Uterus (tissue), 4 donors: ENCODE results near the gene MAPK7. TPM values are rescaled to one million over a fixed set of nuclear protein-coding genes. Genes with fewer than 3 reads are reported as not detected.

ENCODE experiments used
- DNase-seq, 2 donors: peaks; one replicate each; pipeline ENCODE4 v3.0.0-alpha.2; 2019 to 2020
- H3K27ac ChIP-seq, 2 donors: fragments of 200-600 bp; sonication (generic); 1 replicate in 1 of 2; 2 replicates in 1 of 2; pipeline ENCODE4 v1.5.1; 2016 to 2018
- H3K27me3 ChIP-seq, 2 donors: fragments of 200-600 bp; sonication (generic); one replicate each; pipeline ENCODE4 v1.5.1; 2018 to 2019; ENCODE audit warnings: control low read depth in 1 of 2
- H3K36me3 ChIP-seq, 2 donors: fragments of 200-600 bp; sonication (generic); one replicate each; pipeline ENCODE4 v1.5.1; 2019; ENCODE audit warnings: control low read depth in 1 of 2
- H3K4me1 ChIP-seq, 2 donors: fragments of 200-600 bp; sonication (generic); one replicate each; pipeline ENCODE4 v1.5.1; 2018 to 2019; ENCODE audit warnings: control low read depth in 1 of 2
- H3K4me3 ChIP-seq, 2 donors: fragments of 200-600 bp; sonication (generic); 1 replicate in 1 of 2; 2 replicates in 1 of 2; pipeline ENCODE4 v1.5.1; 2018 to 2019; ENCODE audit warnings: mild to moderate bottlenecking in 1 of 2
- H3K9me3 ChIP-seq, 2 donors: fragments of 200-600 bp; sonication (generic); one replicate each; pipeline ENCODE4 v1.5.1; 2019; ENCODE audit warnings: control low read depth in 1 of 2
- POLR2A ChIP-seq, 2 donors: fragments of 450-650 bp; IDR thresholded peaks; one replicate each; pipeline ENCODE4 v1.6.1; 2016; ENCODE audit warnings: antibody characterized with exemption in 2 of 2, mild to moderate bottlenecking in 1 of 2, moderate library complexity in 1 of 2
- intact Hi-C: fragments of 100-400 bp; cut with DNase I; formaldehyde crosslinking; loops from one replicate; pipeline ENCODE4 v1.15.1; 2023; ENCODE audit warnings: low total_unique reads
- total RNA-seq, 4 donors: library from RNA; depleted of rRNA in 3 of 4; stranded (reverse); fragments of >200 nt in 3 of 4; gene quantifications; one replicate each; pipeline versions ENCODE4 v1.1.0 to v1.2.4, GENCODE V29; 2014 to 2023
- TF ChIP-seq, protein P1 (sequence below), 4 experiments: fragments of 200-600 bp in 2 of 4; fragments of 450-650 bp in 2 of 4; sonication (generic) in 2 of 4; IDR thresholded peaks; one replicate each; pipeline ENCODE4 v1.5.1; 2016 to 2019; ENCODE audit warnings: antibody characterized with exemption in 4 of 4, mild to moderate bottlenecking in 2 of 4, moderate library complexity in 1 of 4
- donor health status: DM: yes; HTN: yes; CAD: no.

MAPK7 gene
- total RNA-seq, 4 donors from 2014 or later, result 3.3 to 72.8 (median 18.3) TPM

DNA sequence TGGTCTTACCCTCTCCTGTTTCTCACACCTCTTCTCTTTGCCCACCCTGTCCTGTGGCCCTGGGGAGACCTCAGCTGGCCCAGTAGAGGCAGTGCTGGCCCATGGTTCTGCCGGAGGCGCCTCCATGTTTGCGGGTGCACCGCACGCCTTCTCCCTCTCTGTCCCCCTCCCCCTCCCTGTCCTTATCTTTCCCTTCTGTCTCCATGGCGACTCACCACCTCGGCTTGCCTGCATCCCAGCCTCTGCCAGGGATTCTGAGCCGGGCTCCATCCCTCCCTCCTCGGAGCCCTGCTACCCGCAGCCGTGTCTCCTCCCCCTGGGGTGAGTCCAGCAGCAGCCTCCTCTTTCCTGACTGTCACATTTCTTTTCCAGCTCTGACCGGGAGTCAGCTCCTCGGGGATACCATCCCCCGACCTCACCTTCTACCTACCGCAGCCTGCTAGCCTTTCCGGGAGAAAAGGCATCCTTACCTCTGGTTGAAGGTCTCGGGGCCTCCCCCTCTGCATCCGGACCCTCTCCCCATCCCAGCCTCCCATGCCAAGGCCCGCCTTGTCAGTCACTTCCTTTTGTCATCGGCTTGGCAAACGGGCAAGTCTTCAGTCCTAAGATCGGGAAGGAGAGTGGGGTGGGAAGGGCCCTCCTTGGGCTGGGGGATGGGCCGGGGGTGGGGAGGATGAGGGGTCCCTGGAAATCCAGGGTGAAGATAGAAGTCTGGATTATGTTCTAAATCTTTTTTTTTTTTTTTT is 32.8 kb downstream of the MAPK7 start, which contains the start of gene RNF112:
Gene RNF112, plus strand, starts transcription at position 358 of the 746 bp plus-strand sequence. Its CDS starts 177 bp downstream, at position 535.
- Histone ChIP-seq H3K9me3 (no peaks in the 10 kb centered on the region), H3K4me1 (peaks cover 0 to 2% of the 10 kb centered on the region in 2 donors), H3K36me3 (no peaks in the 10 kb centered on the region), H3K27me3 (no peaks in the 10 kb centered on the region), H3K4me3 (no peak within 1 kb of the TSS), H3K27ac (no peak within 1 kb of the TSS)
- peak in 1 of 2 donors; percentile 41 for DNase-seq
- intact Hi-C loops, result no loop called here
- TF ChIP-seq POLR2A (IDR thresholded peaks at IDR 0.05), result no peak
- TF ChIP-seq, protein P1, sequence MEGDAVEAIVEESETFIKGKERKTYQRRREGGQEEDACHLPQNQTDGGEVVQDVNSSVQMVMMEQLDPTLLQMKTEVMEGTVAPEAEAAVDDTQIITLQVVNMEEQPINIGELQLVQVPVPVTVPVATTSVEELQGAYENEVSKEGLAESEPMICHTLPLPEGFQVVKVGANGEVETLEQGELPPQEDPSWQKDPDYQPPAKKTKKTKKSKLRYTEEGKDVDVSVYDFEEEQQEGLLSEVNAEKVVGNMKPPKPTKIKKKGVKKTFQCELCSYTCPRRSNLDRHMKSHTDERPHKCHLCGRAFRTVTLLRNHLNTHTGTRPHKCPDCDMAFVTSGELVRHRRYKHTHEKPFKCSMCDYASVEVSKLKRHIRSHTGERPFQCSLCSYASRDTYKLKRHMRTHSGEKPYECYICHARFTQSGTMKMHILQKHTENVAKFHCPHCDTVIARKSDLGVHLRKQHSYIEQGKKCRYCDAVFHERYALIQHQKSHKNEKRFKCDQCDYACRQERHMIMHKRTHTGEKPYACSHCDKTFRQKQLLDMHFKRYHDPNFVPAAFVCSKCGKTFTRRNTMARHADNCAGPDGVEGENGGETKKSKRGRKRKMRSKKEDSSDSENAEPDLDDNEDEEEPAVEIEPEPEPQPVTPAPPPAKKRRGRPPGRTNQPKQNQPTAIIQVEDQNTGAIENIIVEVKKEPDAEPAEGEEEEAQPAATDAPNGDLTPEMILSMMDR (IDR thresholded peaks at IDR 0.05), result peak in 2 of 4 experiments; percentile 15 to 42

DNA sequence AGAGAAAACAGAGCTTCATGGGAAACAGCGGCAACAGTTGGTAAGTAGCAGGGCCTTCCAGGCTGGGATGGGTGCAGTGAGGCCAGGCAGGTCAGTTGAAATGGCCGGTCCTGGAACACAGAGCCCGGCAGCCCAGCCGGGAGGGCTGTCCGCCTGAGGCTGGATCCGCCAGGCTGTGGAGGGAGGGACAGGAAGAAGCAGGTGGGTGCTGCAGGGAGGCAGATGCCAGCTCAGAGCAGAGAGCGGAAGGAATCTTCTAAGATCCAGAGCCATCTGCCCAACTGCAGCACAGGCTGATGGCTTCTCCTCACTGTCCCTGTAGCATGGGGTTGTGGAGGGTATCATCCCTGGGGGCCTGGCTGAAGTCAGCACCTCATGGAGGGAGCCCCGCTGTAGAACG is 33.3 kb downstream of the MAPK7 start:
- Histone ChIP-seq H3K27ac (no peak overlapping the region), H3K9me3 (no peaks in the 10 kb centered on the region), H3K4me3 (no peak overlapping the region), H3K36me3 (no peaks in the 10 kb centered on the region), H3K27me3 (no peaks in the 10 kb centered on the region), H3K4me1 (peaks cover 0 to 2% of the 10 kb centered on the region in 2 donors)
- no peak for TF ChIP-seq POLR2A (IDR thresholded peaks at IDR 0.05)
- TF ChIP-seq, protein P1 (IDR thresholded peaks at IDR 0.05), result no peak
- DNase-seq, result no peak
- intact Hi-C loops, result no loop called here

DNA sequence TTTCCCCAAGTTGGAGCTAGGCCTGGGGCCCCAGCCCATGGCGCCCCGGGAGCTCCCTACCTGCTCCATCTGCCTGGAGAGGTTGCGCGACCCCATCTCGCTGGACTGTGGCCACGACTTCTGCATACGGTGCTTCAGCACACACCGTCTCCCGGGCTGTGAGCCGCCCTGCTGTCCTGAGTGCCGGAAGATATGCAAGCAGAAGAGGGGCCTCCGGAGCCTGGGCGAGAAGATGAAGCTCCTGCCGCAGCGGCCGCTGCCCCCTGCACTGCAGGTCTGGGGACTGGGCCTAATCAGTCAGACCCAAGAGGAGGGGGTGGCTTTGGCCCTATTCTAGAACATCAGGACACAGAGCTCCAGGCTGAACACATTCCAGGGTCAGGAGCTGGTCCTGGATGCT is 34.2 kb downstream of the MAPK7 start:
- H3K36me3 ChIP-seq, result no peaks in the 10 kb centered on the region
- TF ChIP-seq, protein P1 (IDR thresholded peaks at IDR 0.05), result no peak
- no peak for TF ChIP-seq POLR2A (IDR thresholded peaks at IDR 0.05)
- H3K9me3 ChIP-seq, result no peaks in the 10 kb centered on the region
- intact Hi-C loops, result no loop called here
- peaks cover 0 to 2% of the 10 kb centered on the region in 2 donors for H3K4me1 ChIP-seq
- DNase-seq, result no peak
- no peaks in the 10 kb centered on the region for H3K27me3 ChIP-seq
- H3K27ac ChIP-seq, result no peak overlapping the region
- no peak overlapping the region for H3K4me3 ChIP-seq

DNA sequence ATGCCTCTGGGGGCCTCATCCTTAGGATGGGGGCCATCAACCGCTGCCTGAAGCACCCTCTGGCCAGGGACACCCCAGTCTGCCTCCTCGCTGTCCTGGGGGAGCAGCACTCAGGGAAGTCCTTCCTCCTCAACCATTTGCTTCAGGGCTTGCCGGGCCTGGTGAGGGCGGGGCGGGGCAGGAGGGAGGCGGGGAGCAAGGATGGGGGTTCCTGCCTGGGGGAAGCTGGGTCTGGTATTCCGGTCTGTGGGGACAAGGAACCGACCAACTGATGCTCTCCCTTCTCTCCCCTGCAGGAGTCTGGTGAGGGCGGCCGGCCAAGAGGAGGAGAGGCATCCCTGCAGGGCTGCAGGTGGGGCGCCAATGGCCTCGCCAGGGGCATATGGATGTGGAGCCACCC is 34.7 kb downstream of the MAPK7 start:
- Histone ChIP-seq H3K9me3 (no peaks in the 10 kb centered on the region), H3K36me3 (no peaks in the 10 kb centered on the region), H3K27ac (no peak overlapping the region), H3K4me1 (peaks cover 0 to 2% of the 10 kb centered on the region in 2 donors), H3K4me3 (no peak overlapping the region), H3K27me3 (no peaks in the 10 kb centered on the region)
- TF ChIP-seq, protein P1 (IDR thresholded peaks at IDR 0.05), result no peak
- TF ChIP-seq POLR2A (IDR thresholded peaks at IDR 0.05), result no peak
- intact Hi-C loops, result no loop called here
- DNase-seq, result no peak

DNA sequence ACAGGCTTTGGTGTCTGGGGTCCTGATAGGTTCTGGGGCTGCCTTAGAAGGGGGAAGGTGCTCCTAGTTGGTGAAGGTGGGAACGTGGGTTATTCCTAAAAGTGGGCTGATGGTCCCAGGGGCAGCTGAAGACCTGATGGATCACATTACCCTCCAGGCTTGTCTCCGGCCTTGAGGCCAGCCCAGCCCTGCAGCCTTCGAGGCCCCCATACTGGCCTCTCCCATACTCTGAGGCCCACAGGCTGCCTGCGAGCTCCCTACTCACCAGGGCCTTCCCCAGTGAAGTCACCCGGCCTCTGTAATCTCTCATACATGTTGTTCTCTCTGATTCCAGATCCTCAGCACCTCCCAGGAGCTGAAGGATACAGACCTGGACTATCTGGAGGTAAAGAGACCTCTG is 35.5 kb downstream of the MAPK7 start:
- H3K4me3 ChIP-seq, result no peak overlapping the region
- TF ChIP-seq, protein P1 (IDR thresholded peaks at IDR 0.05), result no peak
- no peak for TF ChIP-seq POLR2A (IDR thresholded peaks at IDR 0.05)
- no peaks in the 10 kb centered on the region for H3K27me3 ChIP-seq
- H3K9me3 ChIP-seq, result no peaks in the 10 kb centered on the region
- no peak overlapping the region for H3K27ac ChIP-seq
- H3K36me3 ChIP-seq, result no peaks in the 10 kb centered on the region
- intact Hi-C loops, result no loop called here
- H3K4me1 ChIP-seq, result peaks cover 0 to 2% of the 10 kb centered on the region in 2 donors
- no peak for DNase-seq
